ENCODE measurements around the gene IER2.

DNA sequence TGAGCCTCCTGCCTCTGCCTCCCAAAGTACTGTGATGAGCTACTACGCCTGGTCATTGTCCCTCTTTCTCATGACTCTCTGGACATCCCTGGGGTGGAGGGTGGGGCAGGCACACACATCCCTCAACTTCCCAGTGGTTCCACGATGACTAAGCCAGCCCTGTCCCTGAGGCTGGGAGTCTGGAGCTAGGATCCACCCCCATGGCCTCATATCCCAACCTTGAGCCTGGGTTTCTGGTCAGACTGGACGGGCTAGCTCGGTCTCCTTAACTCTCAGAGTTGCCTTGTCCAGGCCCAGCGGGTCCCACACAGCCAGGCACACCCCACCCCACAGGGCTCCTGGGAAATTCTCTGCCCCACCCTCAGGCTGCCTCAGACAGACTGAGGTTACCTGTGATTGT is 19.6 kb downstream of the IER2 start:
- no peak for TF ChIP-seq SUZ12 (IDR thresholded peaks at IDR 0.05)
- TF ChIP-seq FOXK2 (IDR thresholded peaks at IDR 0.05), result no peak
- no peak for TF ChIP-seq FOXA1 (IDR thresholded peaks at IDR 0.05)
- TF ChIP-seq HDGF (IDR thresholded peaks at IDR 0.05; ENCODE audit: borderline replicate concordance), result no peak
- TF ChIP-seq LEF1 (IDR thresholded peaks at IDR 0.05; ENCODE audit: borderline replicate concordance), result no peak
